ENCODE data around the gene PDXDC1. TPM values are rescaled to one million over a fixed set of nuclear protein-coding genes. Genes with fewer than 3 reads are reported as not detected.
"Not testable (repeated sequence)": the region's sequence is repeated elsewhere in the genome, so short reads cannot be mapped to it uniquely, and the experiment has no call there.

PDXDC1 gene
- total and polyA plus RNA-seq, 2 experiments from 2014 or later, result 77.6 to 84.6 TPM

DNA sequence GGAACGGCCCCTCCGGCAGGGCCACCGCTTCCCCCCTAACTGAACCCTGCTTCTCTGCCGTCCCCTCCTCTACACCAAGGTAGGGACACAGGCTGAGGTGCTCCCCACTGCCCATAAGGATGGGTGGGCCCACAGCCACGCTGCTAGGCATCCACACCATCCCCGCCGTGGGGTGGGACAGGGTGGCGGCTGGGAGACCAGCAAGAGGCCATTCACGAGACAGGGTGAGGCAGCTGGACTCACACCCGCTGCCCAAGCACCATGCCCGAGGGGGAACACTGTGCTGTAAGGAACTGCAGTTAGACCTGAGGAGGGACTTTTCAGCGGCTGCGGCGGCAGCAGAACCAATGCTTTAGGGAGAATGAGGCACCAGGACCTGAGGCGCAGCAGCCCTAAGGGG, 166.8 kb downstream of the PDXDC1 start:
- H3K4me1 ChIP-seq (ENCODE audit: low read depth), result peaks cover 17% of the 10 kb centered on the region

DNA sequence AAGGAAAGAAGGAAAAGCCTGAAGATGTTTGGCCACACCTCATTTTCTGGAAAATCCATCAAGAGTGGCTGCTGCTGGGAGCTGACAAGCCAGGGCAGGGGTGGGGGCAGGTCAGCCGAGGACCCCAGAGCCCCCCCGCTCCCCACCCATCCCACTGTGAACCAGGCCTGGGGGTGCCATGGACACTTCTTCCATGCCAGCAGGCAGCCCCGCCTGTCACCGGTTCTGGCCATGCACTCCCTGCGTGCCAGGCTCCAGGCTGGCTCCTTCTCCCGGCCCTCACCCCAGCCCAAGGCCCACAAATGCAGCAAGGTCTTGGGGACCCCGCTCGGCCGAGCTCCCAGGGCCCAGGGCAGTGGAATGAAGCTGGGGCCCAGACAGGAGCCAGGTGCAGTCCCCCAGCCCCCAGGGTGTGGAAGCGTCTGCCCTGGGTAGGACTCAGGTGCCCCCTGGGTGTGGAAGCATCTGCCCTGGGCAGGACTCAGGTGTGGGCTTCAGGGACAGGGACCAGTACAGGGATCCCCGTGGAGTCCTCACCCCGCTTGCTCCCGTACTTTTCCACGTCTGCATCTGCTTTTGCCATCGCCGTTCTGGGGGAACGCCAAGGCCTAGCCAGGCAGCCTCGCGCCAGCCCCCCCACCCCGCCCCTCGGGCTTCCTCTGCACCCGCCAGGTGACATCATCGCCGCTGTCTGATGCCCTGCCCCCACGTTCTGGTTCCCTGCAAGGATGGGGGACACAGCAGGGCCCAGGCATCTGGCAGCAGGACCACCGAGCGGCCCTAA, 167.5 kb downstream of the PDXDC1 start:
- H3K4me1 ChIP-seq (ENCODE audit: low read depth), result peaks cover 17% of the 10 kb centered on the region
- H3K27ac ChIP-seq; H3K27me3 ChIP-seq; H3K4me3 ChIP-seq; H3K36me3 ChIP-seq; DNase-seq (ENCODE audit: low read depth in 1 of 2, low spot score in 1 of 2); H3K9me3 ChIP-seq (ENCODE audit: low read depth): not testable (repeated sequence)

More for the DNA sequence above, 166.8 kb downstream of the PDXDC1 start:
- DNase-seq (ENCODE audit: low read depth in 1 of 2, low spot score in 1 of 2), result no peak
- Histone ChIP-seq H3K4me3 (no peak overlapping the region), H3K36me3 (no peaks in the 10 kb centered on the region), H3K9me3 (ENCODE audit: low read depth) (no peaks in the 10 kb centered on the region), H3K27me3 (no peaks in the 10 kb centered on the region), H3K27ac (no peak overlapping the region)
- TF ChIP-seq, protein P1, sequence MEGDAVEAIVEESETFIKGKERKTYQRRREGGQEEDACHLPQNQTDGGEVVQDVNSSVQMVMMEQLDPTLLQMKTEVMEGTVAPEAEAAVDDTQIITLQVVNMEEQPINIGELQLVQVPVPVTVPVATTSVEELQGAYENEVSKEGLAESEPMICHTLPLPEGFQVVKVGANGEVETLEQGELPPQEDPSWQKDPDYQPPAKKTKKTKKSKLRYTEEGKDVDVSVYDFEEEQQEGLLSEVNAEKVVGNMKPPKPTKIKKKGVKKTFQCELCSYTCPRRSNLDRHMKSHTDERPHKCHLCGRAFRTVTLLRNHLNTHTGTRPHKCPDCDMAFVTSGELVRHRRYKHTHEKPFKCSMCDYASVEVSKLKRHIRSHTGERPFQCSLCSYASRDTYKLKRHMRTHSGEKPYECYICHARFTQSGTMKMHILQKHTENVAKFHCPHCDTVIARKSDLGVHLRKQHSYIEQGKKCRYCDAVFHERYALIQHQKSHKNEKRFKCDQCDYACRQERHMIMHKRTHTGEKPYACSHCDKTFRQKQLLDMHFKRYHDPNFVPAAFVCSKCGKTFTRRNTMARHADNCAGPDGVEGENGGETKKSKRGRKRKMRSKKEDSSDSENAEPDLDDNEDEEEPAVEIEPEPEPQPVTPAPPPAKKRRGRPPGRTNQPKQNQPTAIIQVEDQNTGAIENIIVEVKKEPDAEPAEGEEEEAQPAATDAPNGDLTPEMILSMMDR (IDR thresholded peaks at IDR 0.05; ENCODE audit: low read depth, low read length), result no peak

DNA sequence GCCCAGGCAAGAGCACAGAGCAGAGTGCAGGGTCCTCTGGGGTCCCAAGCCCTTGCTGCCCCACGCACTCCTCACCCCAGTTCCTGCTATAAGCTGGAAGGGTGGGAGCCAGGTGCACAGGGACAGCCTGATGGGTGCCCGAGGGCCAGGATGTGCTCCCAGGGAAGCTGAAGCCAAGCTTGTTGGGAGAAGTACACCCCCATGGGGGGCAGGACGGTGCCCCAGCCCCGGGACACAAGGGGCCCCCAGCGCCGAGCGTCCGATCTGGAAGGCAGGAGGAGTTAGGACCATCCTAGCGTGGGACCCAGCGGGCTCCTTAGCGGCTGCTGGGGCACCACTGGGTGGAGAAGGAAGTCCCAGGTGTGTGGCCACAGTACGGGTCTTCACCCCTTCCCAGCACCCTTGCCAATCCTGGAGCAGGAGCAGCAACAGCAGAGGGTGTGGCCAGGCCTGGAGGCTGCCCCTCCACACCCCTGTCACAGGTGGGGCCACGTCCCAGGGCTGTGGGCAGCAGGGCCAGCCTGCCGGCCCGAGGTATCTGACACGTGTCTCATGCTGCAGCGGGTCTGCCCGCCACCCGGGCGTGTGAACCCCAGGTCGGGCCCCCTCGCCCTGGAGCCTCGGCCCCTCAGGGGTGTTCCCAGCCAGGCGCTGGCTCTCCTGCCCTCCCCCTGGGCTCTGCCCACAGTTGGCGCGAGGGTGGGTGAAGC, 168.2 kb downstream of the PDXDC1 start:
- not testable (repeated sequence) for H3K4me3 ChIP-seq; H3K27me3 ChIP-seq; H3K36me3 ChIP-seq; DNase-seq (ENCODE audit: low read depth in 1 of 2, low spot score in 1 of 2); H3K9me3 ChIP-seq (ENCODE audit: low read depth)
- Histone ChIP-seq H3K4me1 (ENCODE audit: low read depth) (peaks cover 17% of the 10 kb centered on the region), H3K27ac (peak overlapping the region; percentile 94)

DNA sequence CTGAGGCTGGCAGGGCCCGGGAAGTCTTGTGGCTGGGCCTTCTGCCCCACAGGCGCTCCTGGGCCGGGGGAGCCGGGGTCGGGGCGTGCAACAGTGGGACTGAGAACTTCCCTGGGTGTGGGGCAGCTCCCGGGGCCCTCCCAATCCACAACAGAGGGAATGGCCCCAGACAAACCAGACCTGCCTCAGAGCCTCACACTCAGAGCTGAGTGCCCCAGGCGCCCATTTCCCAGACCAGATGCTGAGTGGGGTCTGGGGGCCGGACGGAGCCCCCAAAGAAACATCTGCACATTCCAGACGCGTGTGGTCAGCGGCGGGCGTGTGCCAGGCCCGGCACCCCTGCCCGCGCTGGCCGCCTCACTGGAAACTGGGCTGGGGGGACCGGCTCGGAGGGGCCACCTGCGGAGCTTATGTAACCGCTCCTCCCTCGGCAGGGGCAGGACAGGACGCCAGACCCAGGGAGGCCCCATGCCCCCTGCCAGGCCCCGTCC, 168.8 kb downstream of the PDXDC1 start:
- H3K4me3 ChIP-seq, H3K36me3 ChIP-seq: not testable (repeated sequence)

DNA sequence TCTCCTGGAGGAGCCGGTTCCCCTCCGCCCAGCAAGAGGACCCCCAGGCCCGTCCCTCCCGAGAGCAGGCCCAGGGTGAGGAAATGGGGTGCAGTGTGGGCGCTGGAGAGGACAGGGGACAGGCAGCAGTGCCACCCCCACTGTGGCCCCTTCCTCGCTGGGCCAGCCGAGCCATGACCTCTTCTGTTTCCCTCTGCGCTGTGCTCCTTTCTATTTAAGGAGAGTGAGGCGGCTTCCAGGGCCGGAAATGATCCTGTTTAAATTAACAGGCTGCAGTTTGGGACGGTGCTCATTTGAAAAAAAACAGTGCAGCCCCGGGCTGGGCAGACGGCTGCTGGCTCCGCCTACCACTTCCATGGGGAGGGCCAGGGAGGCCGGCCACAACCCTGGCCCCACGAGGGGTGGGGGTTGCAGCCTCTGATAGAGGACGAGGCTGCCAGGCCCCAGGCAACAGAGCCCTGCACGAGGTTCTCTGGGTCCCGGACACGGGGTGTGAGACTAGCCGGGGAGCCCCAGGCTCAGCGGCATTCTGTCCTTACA, 169.3 kb downstream of the PDXDC1 start:
- H3K9me3 ChIP-seq (ENCODE audit: low read depth); H3K27me3 ChIP-seq; H3K4me3 ChIP-seq; H3K36me3 ChIP-seq: not testable (repeated sequence)
- Histone ChIP-seq H3K27ac (peak overlapping the region; percentile 94), H3K4me1 (ENCODE audit: low read depth) (peaks cover 17% of the 10 kb centered on the region)
- DNase-seq (ENCODE audit: low read depth in 1 of 2, low spot score in 1 of 2), result peak; percentile 48 to 68

More for the DNA sequence above, 168.8 kb downstream of the PDXDC1 start:
- not testable (repeated sequence) for H3K9me3 ChIP-seq (ENCODE audit: low read depth); DNase-seq (ENCODE audit: low read depth in 1 of 2, low spot score in 1 of 2); H3K27me3 ChIP-seq
- Histone ChIP-seq H3K27ac (peak overlapping the region; percentile 94), H3K4me1 (ENCODE audit: low read depth) (peaks cover 17% of the 10 kb centered on the region)

DNA sequence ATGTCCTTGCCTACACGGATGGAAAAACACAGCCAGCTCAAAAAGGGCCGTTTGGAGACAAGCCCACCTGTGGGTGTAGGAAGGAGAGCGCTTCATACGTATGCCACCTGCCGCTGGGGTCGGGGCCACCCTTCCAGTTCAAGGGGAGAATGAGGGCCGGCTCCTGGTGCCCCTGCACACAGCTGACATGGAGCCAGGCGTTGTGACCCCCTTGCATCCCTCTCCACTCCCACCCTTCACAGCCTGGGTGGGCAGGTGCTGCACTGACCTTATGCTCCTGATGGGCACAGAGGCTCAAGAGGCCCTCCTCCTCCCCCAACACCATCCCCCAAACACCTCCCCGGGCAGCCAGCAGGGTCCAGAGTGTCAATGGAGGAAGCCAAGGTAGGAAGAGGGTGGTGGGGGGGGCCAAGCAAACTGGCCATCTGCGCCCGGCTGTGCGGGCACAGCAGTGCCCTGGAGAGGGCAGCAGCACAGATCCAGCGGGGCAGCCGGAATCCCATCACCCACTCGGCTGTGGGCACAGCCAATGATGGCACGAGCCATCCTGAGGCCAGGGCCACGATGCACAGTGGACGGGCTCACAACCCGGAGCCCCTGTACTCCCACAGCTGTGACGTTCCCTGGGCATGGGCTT, 170.1 kb downstream of the PDXDC1 start:
- Histone ChIP-seq H3K27ac (peak overlapping the region; percentile 94), H3K4me1 (ENCODE audit: low read depth) (peaks cover 17% of the 10 kb centered on the region)
- not testable (repeated sequence) for H3K27me3 ChIP-seq; H3K36me3 ChIP-seq; DNase-seq (ENCODE audit: low read depth in 1 of 2, low spot score in 1 of 2); H3K4me3 ChIP-seq; H3K9me3 ChIP-seq (ENCODE audit: low read depth)

DNA sequence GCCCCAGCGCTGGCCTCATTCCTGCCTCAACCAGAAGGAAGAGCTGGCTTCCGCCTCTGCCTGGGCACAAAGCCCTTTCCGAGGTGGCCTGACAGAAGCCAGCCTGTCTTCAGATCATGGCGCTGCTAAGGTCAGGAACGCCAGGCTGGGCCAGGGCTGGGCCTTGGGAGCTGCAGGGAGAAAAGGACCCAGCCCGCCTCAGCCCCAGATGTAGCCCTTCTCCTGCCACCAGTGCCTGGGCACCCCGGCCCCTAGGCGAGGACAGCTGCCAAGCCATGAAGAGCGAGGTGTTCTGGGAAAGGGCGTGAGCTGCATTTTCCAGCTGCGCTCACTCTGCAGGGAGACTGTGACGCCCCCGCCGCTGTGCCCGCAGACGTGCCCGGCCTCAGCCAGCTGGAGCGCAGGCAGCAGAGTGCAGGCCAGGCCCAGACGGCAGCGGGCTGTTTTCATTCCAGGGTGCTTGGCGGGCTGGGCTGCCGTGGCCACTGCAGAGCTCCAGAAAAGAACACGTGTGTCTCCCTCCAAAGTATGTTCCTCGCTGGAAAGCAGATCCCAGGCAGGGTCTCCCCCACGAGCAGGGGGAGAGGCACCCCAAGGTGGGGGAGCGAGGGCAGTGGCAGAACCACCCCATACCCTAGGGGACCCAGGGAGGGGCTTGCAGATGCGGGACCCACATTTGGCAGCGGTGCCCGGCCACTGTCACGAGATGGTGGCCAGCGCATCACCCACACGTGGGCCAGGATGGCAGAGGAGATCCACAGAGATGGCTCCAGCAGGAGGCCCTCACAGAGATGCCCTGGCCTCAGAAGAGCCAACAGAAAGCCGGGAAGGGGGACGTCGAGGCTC, 170.8 kb downstream of the PDXDC1 start:
- DNase-seq (ENCODE audit: low read depth in 1 of 2, low spot score in 1 of 2); H3K4me3 ChIP-seq; H3K36me3 ChIP-seq; H3K27me3 ChIP-seq; H3K9me3 ChIP-seq (ENCODE audit: low read depth): not testable (repeated sequence)
- H3K27ac ChIP-seq, result peak overlapping the region; percentile 28
- H3K4me1 ChIP-seq (ENCODE audit: low read depth), result peaks cover 17% of the 10 kb centered on the region

DNA sequence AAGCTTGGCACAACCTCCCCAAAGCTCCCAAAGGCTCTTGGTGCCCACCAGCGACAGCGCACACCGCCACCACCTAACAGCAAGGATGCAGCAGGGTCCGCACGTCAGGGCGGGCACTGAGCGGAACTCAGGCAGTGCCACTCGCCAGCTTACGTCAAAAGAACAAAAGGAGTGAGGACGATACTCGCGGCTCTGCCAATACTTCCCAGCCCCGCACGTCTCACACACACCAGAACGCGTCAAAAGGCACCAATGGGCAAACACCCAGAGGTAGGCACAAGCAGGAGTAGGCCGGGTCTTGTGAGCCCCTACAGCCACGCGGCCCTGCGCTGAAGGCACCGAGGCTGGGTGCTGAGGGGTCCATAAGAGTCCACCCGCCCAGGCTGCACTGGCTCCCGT, 171.4 kb downstream of the PDXDC1 start:
- DNase-seq (ENCODE audit: low read depth in 1 of 2, low spot score in 1 of 2); H3K27me3 ChIP-seq; H3K4me3 ChIP-seq; H3K9me3 ChIP-seq (ENCODE audit: low read depth); H3K27ac ChIP-seq; H3K36me3 ChIP-seq: not testable (repeated sequence)
- peaks cover 17% of the 10 kb centered on the region for H3K4me1 ChIP-seq (ENCODE audit: low read depth)

DNA sequence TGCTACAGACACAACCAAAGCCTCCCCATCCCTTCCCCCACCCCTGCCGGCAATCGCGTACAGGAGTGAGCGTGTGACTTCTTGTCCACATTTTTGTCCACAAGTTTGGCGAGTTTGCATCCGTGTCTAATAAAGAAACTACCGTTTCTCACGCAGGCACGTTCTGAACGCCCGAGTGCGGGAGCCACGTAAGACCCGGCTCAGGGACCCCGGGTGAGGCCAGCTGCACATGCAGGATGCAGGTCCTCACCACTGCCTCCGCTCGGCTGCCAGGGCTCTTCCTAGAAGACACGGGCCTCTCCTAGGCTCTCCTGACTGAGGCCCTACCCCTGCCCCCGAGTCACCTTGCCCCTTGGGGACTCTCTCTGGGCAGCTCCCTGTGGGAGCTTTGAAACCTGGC, 174.0 kb downstream of the PDXDC1 start:
- peaks cover 12% of the 10 kb centered on the region for H3K4me1 ChIP-seq (ENCODE audit: low read depth)
- not testable (repeated sequence) for H3K4me3 ChIP-seq; H3K27me3 ChIP-seq; DNase-seq (ENCODE audit: low read depth in 1 of 2, low spot score in 1 of 2); H3K9me3 ChIP-seq (ENCODE audit: low read depth); H3K36me3 ChIP-seq; H3K27ac ChIP-seq

DNA sequence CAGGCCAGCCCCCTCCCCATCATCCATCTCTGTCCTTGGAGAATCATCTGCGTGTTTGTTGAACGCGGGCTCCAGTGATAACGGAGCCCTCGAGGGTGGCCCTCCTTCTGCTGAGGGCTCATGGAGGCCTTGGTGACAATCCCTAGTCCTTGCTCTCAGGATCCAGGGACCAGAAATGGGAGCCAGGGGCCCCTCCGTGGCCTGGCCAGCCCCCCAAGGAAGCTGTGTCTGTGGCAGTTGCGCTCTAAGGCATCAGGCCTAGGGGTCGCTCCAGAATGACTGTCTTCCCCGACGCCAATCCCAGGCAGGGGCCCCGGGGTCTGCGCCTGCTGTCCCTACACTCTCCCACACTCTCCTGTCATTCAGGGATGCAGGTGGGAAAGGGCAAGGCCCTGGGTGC, 174.4 kb downstream of the PDXDC1 start:
- not testable (repeated sequence) for H3K36me3 ChIP-seq

DNA sequence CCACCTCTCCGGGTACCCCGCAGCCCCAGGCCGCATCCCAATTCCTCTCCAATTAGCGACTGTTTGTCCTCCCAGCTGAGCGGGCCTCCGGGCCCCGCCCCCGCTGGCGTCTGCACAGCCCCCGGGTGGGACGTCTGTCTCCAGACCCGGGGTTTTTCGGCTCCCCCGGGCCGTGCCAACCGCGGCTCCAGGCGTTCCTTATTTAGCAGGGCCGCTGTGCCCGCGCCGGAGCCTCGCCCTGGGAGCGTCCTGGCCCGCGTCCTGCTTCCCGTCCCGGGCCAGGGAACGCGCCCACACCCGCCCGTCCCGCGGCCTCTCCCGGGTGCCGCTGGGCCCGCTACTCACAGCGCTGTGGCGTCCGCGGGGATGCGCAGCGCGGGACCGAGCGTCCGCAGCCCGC, 179.2 kb downstream of the PDXDC1 start:
- H3K4me3 ChIP-seq, result peak overlapping the region; percentile 45
- peak; percentile 30 to 34 for DNase-seq (ENCODE audit: low read depth in 1 of 2, low spot score in 1 of 2)
- H3K27me3 ChIP-seq; H3K36me3 ChIP-seq; H3K27ac ChIP-seq; H3K9me3 ChIP-seq (ENCODE audit: low read depth); H3K4me1 ChIP-seq (ENCODE audit: low read depth): not testable (repeated sequence)

More for the DNA sequence above, 174.4 kb downstream of the PDXDC1 start:
- H3K9me3 ChIP-seq (ENCODE audit: low read depth); H3K27me3 ChIP-seq; H3K27ac ChIP-seq; H3K4me3 ChIP-seq; DNase-seq (ENCODE audit: low read depth in 1 of 2, low spot score in 1 of 2); H3K4me1 ChIP-seq (ENCODE audit: low read depth): not testable (repeated sequence)

Data from cardiac muscle cell (in vitro differentiated cells and primary cell).